ENCODE results near the gene PPP4R1. TPM values are rescaled to one million over a fixed set of nuclear protein-coding genes. Genes with fewer than 3 reads are reported as not detected.

The PPP4R1 gene
- total RNA-seq, 4 donors from 2014 or later = 118 to 168 (median 140) TPM

GRCh38 chr18:9574473-9575115 is 39.8 kb downstream of the PPP4R1 start:
- H3K27ac ChIP-seq = no peak overlapping the region
- TF ChIP-seq POLR2A (IDR thresholded peaks at IDR 0.05) (no peak), CTCF (IDR thresholded peaks at IDR 0.05) (no peak)

GRCh38 chr18:9571546-9571945 is 42.8 kb downstream of the PPP4R1 start:
- H3K27me3 ChIP-seq = no peaks in the 10 kb centered on the region
- no peak overlapping the region for H3K27ac ChIP-seq
- no peak for DNase-seq
- no peak for TF ChIP-seq CTCF (IDR thresholded peaks at IDR 0.05)
- TF ChIP-seq POLR2A (IDR thresholded peaks at IDR 0.05) = no peak
- H3K9me3 ChIP-seq = no peaks in the 10 kb centered on the region
- H3K4me3 ChIP-seq = no peak overlapping the region
- peaks cover 0 to 13% (median 2%) of the 10 kb centered on the region in 4 donors for H3K4me1 ChIP-seq
- peaks cover 0 to 49% (median 0%) of the 10 kb centered on the region in 3 donors for H3K36me3 ChIP-seq

More at GRCh38 chr18:9574473-9575115, 39.8 kb downstream of the PPP4R1 start:
- Histone ChIP-seq H3K4me3 (no peak overlapping the region), H3K4me1 (peaks cover 0 to 13% (median 2%) of the 10 kb centered on the region in 4 donors), H3K27me3 (no peaks in the 10 kb centered on the region), H3K9me3 (no peaks in the 10 kb centered on the region), H3K36me3 (peaks cover 0 to 42% (median 0%) of the 10 kb centered on the region in 3 donors)
- DNase-seq = no peak

- no peaks in the 10 kb centered on the region for H3K9me3 ChIP-seq
- no peaks in the 10 kb centered on the region for H3K27me3 ChIP-seq
- peaks cover 0 to 49% (median 0%) of the 10 kb centered on the region in 3 donors for H3K36me3 ChIP-seq
- no peak for DNase-seq
- H3K27ac ChIP-seq = no peak overlapping the region
- TF ChIP-seq POLR2A (IDR thresholded peaks at IDR 0.05) = no peak
- no peak for TF ChIP-seq CTCF (IDR thresholded peaks at IDR 0.05)
- H3K4me1 ChIP-seq = peaks cover 0 to 9% (median 0%) of the 10 kb centered on the region in 4 donors
- no peak overlapping the region for H3K4me3 ChIP-seq
Observed at GRCh38 chr18:9570255-9570654, 44.1 kb downstream of the PPP4R1 start.

- no peak overlapping the region for H3K27ac ChIP-seq
- TF ChIP-seq POLR2A (IDR thresholded peaks at IDR 0.05) = no peak
- no peak for TF ChIP-seq CTCF (IDR thresholded peaks at IDR 0.05)
- DNase-seq = no peak
Observed at GRCh38 chr18:9569178-9569577, 45.2 kb downstream of the PPP4R1 start.

GRCh38 chr18:9568186-9568585 is 46.2 kb downstream of the PPP4R1 start:
- peaks cover 0 to 45% (median 0%) of the 10 kb centered on the region in 3 donors for H3K36me3 ChIP-seq
- TF ChIP-seq POLR2A (IDR thresholded peaks at IDR 0.05) (no peak), CTCF (IDR thresholded peaks at IDR 0.05) (no peak)
- no peak overlapping the region for H3K4me3 ChIP-seq
- no peaks in the 10 kb centered on the region for H3K9me3 ChIP-seq
- peaks cover 0 to 9% (median 0%) of the 10 kb centered on the region in 4 donors for H3K4me1 ChIP-seq
- DNase-seq = no peak
- no peak overlapping the region for H3K27ac ChIP-seq
- H3K27me3 ChIP-seq = no peaks in the 10 kb centered on the region

More at GRCh38 chr18:9569178-9569577, 45.2 kb downstream of the PPP4R1 start:
- peaks cover 0 to 9% (median 0%) of the 10 kb centered on the region in 4 donors for H3K4me1 ChIP-seq
- no peaks in the 10 kb centered on the region for H3K27me3 ChIP-seq
- no peak overlapping the region for H3K4me3 ChIP-seq
- H3K36me3 ChIP-seq = peaks cover 0 to 39% (median 0%) of the 10 kb centered on the region in 3 donors
- H3K9me3 ChIP-seq = no peaks in the 10 kb centered on the region
